B cell (primary cell): Measurements from ENCODE around the gene SURF2. TPM values are rescaled to one million over a fixed set of nuclear protein-coding genes. Genes with fewer than 3 reads are reported as not detected.
"Not testable (repeated sequence)": the region's sequence is repeated elsewhere in the genome, so short reads cannot be mapped to it uniquely, and the experiment has no call there.

ENCODE experiments used
- ATAC-seq: fragments of 200-7000 bp; cut with Tn5 transposase; one replicate; pipeline ENCODE4 v1.10.0; 2021; ENCODE audit warnings: low read depth, mild to moderate bottlenecking, moderate number of reproducible peaks, moderate library complexity
- CTCF ChIA-PET: fragments of 350-600 bp; sonication (Branson Sonifier 250); formaldehyde crosslinking; loops from one replicate; lab custom pipeline; 2021; ENCODE audit warnings: antibody characterized with exemption, inconsistent platforms; lab: Charles Lee
- POLR2A ChIA-PET: fragments of 350-600 bp; sonication (Branson Sonifier 250); formaldehyde crosslinking; loops from one replicate; lab custom pipeline; 2021; ENCODE audit warnings: antibody characterized with exemption; lab: Charles Lee
- DNase-seq: peaks from one replicate; pipeline ENCODE4 v3.0.0; 2013
- H2AFZ ChIP-seq: 2 replicates; pipeline ENCODE4 v1.6.1; 2012; ENCODE audit warnings: mild to moderate bottlenecking, low read depth, low read length; ENCODE audit not compliant: insufficient read depth, poor library complexity, severe bottlenecking
- H3K27ac ChIP-seq, 2 donors: 1 replicate in 1 of 2; 2 replicates in 1 of 2; pipeline ENCODE4 v1.5.1; 2012 to 2013; ENCODE audit warnings: low read length in 2 of 2, mild to moderate bottlenecking in 2 of 2, moderate library complexity in 1 of 2
- H3K27me3 ChIP-seq, 4 experiments: fragments of 200-600 bp in 1 of 4; sonication (generic) in 1 of 4; replicated peaks in 1 of 4; 1 replicate in 2 of 4; 2 replicates in 2 of 4; pipeline versions ENCODE4 v1.6.1 to v1.7.0; 2013 to 2016; ENCODE audit warnings: low read length in 3 of 4, mild to moderate bottlenecking in 2 of 4, mixed read lengths in 1 of 4, moderate library complexity in 1 of 4; ENCODE audit not compliant: insufficient read depth in 4 of 4, control insufficient read depth in 3 of 4; ENCODE audit errors: control extremely low read depth in 1 of 4
- H3K36me3 ChIP-seq, 2 experiments: replicated peaks in 1 of 2; 1 replicate in 1 of 2; 2 replicates in 1 of 2; pipeline versions ENCODE4 v1.6.1 to v1.7.1; 2013; ENCODE audit warnings: low read length in 1 of 2; ENCODE audit not compliant: insufficient read depth in 2 of 2, control insufficient read depth in 1 of 2; ENCODE audit errors: control extremely low read depth in 1 of 2, extremely low read depth in 1 of 2
- H3K4me1 ChIP-seq, 2 donors: fragments of 200-600 bp in 1 of 2; sonication (generic) in 1 of 2; 1 replicate in 1 of 2; 2 replicates in 1 of 2; pipeline versions ENCODE4 v1.5.1 to v1.6.1; 2013 to 2017; ENCODE audit warnings: low read length in 2 of 2; ENCODE audit not compliant: control insufficient read depth in 2 of 2, insufficient read depth in 2 of 2
- H3K4me2 ChIP-seq: replicated peaks from 2 replicates; pipeline ENCODE3; 2012; ENCODE audit warnings: mild to moderate bottlenecking, low read depth, low read length; ENCODE audit not compliant: poor library complexity, severe bottlenecking
- H3K4me3 ChIP-seq, 5 experiments: fragments of 200-600 bp in 1 of 5; sonication (generic) in 1 of 5; 1 replicate in 3 of 5; 2 replicates in 2 of 5; pipeline versions ENCODE4 v1.5.1 to v1.7.0; 2011 to 2016; ENCODE audit warnings: low read length in 4 of 5, mild to moderate bottlenecking in 4 of 5, low read depth in 2 of 5, control low read depth in 1 of 5, moderate library complexity in 1 of 5; ENCODE audit not compliant: insufficient read depth in 1 of 5; ENCODE audit errors: control extremely low read depth in 1 of 5, extremely low read depth in 1 of 5
- H3K79me2 ChIP-seq: fragments of 200-600 bp; sonication (generic); one replicate; pipeline ENCODE4 v1.6.0; 2016; ENCODE audit warnings: low read length; ENCODE audit not compliant: control insufficient read depth, insufficient read depth
- H3K9ac ChIP-seq: fragments of 200-600 bp; sonication (generic); 2 replicates; pipeline ENCODE4 v1.6.1; 2017; ENCODE audit warnings: mild to moderate bottlenecking, low read length, moderate library complexity
- H3K9me3 ChIP-seq, 3 donors: one replicate each; pipeline versions ENCODE4 v1.6.1 to v1.7.1; 2013; ENCODE audit warnings: low read length in 2 of 3; ENCODE audit not compliant: control insufficient read depth in 2 of 3, insufficient read depth in 1 of 3; ENCODE audit errors: control extremely low read depth in 1 of 3
- H4K20me1 ChIP-seq: 2 replicates; pipeline ENCODE4 v1.6.0; 2012; ENCODE audit warnings: mild to moderate bottlenecking, low read length; ENCODE audit not compliant: insufficient read depth, control insufficient read depth, poor library complexity, severe bottlenecking
- H3K27ac Mint-ChIP-seq: one replicate; pipeline ENCODE4 v1.8.0; 2021; ENCODE audit warnings: mixed read lengths
- H3K27me3 Mint-ChIP-seq: one replicate; pipeline ENCODE4 v1.8.0; 2021; ENCODE audit warnings: mixed read lengths
- H3K4me1 Mint-ChIP-seq: one replicate; pipeline ENCODE4 v1.8.0; 2021; ENCODE audit warnings: mixed read lengths
- H3K4me3 Mint-ChIP-seq: one replicate; pipeline ENCODE4 v1.8.0; 2021; ENCODE audit warnings: mixed read lengths
- H3K9me3 Mint-ChIP-seq: one replicate; pipeline ENCODE4 v1.8.0; 2022; ENCODE audit warnings: mixed read lengths; ENCODE audit not compliant: insufficient read depth
- CTCF ChIP-seq: fragments of 200-600 bp; IDR thresholded peaks from one replicate; pipeline ENCODE4 v1.8.0; 2022; ENCODE audit warnings: antibody characterized with exemption, mild to moderate bottlenecking
- EZH2 ChIP-seq: IDR thresholded peaks from 2 replicates; pipeline ENCODE4 v1.6.1; 2012; ENCODE audit warnings: borderline replicate concordance, low read depth, mild to moderate bottlenecking, moderate library complexity, low read length; ENCODE audit not compliant: insufficient read depth, poor library complexity, severe bottlenecking
- WGBS: methylation state at CpG from one replicate; pipeline ENCODE4 v1.1.5; 2013; ENCODE audit warnings: missing lambda C conversion rate; ENCODE audit not compliant: insufficient coverage; 5-methylcytosine and 5-hydroxymethylcytosine counted together
- intact Hi-C: fragments of 100-400 bp; cut with micrococcal nuclease; formaldehyde crosslinking; loops from one replicate; pipeline ENCODE4 v1.10.0; 2022
- polyA plus RNA-seq: library from polyadenylated mRNA; depleted of rRNA; stranded (reverse); fragments of >200 nt; gene quantifications from 2 replicates; pipeline ENCODE4 v1.2.3, GENCODE V29; 2012
- total RNA-seq, 2 donors: library from RNA; stranded (reverse); fragments of 120-200 nt in 1 of 2; gene quantifications; 1 replicate in 1 of 2; 2 replicates in 1 of 2; pipeline versions ENCODE4 v1.2.3 to v1.2.4, GENCODE V29; 2013 to 2022

SURF2 gene
- total and polyA plus RNA-seq, 2 donors (not counting 1 experiment from before 2014, with no cell fraction given) = 17.1 to 17.3 TPM

- intact Hi-C loops = no loop called here
- Mint-ChIP-seq H3K4me3 (no peak overlapping the region), H3K27me3 (peaks cover 8% of the 10 kb centered on the region), H3K4me1 (no peaks in the 10 kb centered on the region), H3K27ac (no peak overlapping the region), H3K9me3 (no peaks in the 10 kb centered on the region)
- no peak overlapping the region for H2AFZ ChIP-seq
- no peaks in the 10 kb centered on the region for H3K36me3 ChIP-seq
- no peak overlapping the region for H3K4me2 ChIP-seq
- no peak overlapping the region for H3K4me3 ChIP-seq
- H3K79me2 ChIP-seq = no peaks in the 10 kb centered on the region
- H4K20me1 ChIP-seq = no peaks in the 10 kb centered on the region
- no peaks in the 10 kb centered on the region for H3K9me3 ChIP-seq
- no peaks in the 10 kb centered on the region for H3K4me1 ChIP-seq
- ATAC-seq = no peak
- ChIA-PET CTCF (no interaction called here), POLR2A (no interaction called here)
- H3K27me3 ChIP-seq = peaks cover 0 to 12% (median 0%) of the 10 kb centered on the region in 4 experiments
- H3K27ac ChIP-seq = no peak overlapping the region
- TF ChIP-seq CTCF (no peak), EZH2 (no peak)
- 93% methylated on average over 7 of the region's 7 CpGs for WGBS
- H3K9ac ChIP-seq = no peak overlapping the region
- no peak for DNase-seq
Observed at GRCh38 chr9:133390713-133391112, 34.4 kb downstream of the SURF2 start.

GRCh38 chr9:133391449-133391848 is 35.1 kb downstream of the SURF2 start:
- H3K27me3 Mint-ChIP-seq, H3K27ac Mint-ChIP-seq, H3K4me1 Mint-ChIP-seq, H4K20me1 ChIP-seq, ATAC-seq, H3K4me3 ChIP-seq, H3K4me1 ChIP-seq, H2AFZ ChIP-seq, H3K4me2 ChIP-seq, H3K36me3 ChIP-seq, H3K9me3 Mint-ChIP-seq, H3K9me3 ChIP-seq, intact Hi-C loops, DNase-seq, CTCF ChIA-PET, H3K79me2 ChIP-seq, H3K27ac ChIP-seq, H3K4me3 Mint-ChIP-seq, H3K9ac ChIP-seq, POLR2A ChIA-PET: not testable (repeated sequence)
- H3K27me3 ChIP-seq = peaks cover 0 to 12% (median 0%) of the 10 kb centered on the region in 4 experiments
- WGBS = no CpG with 5 or more reads among the region's 4 CpGs

- H3K4me3 Mint-ChIP-seq, H3K4me2 ChIP-seq, H3K27ac ChIP-seq, H3K4me1 ChIP-seq, DNase-seq, H3K9ac ChIP-seq, ATAC-seq, CTCF ChIA-PET, H3K27ac Mint-ChIP-seq, H3K27me3 Mint-ChIP-seq, H3K79me2 ChIP-seq, H3K9me3 Mint-ChIP-seq, H3K36me3 ChIP-seq, intact Hi-C loops, H3K4me1 Mint-ChIP-seq, H3K9me3 ChIP-seq, POLR2A ChIA-PET, H2AFZ ChIP-seq, H3K4me3 ChIP-seq, H4K20me1 ChIP-seq: not testable (repeated sequence)
- peaks cover 0 to 12% (median 0%) of the 10 kb centered on the region in 4 experiments for H3K27me3 ChIP-seq
- 94% methylated on average over 3 of the region's 3 CpGs for WGBS
Observed at GRCh38 chr9:133392308-133392707, 36.0 kb downstream of the SURF2 start.
